HG03139 (cell line): ENCODE results near the gene CTSH.
"Not testable (repeated sequence)": the region's sequence is repeated elsewhere in the genome, so short reads cannot be mapped to it uniquely, and the experiment has no call there.

Experiments
- ATAC-seq: cut with Tn5 transposase; IDR thresholded peaks from one replicate; pipeline ENCODE4 v1.9.1; 2021; ENCODE audit not compliant: unreplicated experiment

The CTSH gene

DNA sequence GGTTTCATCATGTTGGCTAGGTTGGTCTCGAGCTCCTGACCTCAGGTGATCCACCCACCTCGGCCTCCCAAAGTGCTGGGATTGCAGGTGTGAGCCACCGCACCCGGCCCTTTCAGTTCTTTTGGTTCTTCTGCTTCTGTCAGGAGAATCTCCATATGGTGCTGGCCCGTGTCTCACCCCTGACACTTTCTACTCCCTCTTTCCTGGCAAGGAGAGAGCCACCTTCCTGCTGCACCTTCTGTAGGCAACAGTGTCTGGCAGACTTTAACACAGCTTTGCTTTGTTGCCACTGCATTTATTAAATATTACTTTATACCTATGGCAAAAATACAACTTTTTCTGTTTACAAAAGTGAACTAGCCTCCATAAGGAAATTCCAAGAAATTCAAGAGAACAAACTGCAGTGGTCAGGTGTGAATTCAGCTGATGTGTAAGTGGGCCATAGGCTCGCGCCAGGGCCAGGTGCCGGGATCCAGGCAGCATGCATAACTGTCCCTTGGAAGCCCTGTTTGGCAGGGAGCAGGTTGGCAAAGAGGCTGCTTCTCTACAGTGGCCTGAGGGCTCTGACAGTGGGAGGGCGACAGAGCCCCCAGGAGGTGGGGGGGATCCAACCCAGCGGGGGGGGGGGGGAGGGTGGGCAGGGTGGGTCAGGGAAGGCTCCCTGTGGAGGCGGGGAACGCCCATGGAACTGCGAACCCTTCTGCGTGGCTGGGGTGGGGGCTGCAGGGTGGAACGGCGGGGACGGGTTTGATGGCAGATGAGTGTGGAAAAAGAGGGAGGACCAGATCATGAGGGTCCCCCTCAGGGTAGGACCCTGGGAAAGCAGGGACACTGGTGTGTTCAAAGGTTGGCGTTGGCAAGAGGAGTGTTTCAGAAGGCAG is 21.1 kb downstream of the CTSH start:
- no peak for ATAC-seq

- no peak for ATAC-seq
Measured at GRCh38 chr15:78923015-78923414, 21.8 kb downstream of the CTSH start.

DNA sequence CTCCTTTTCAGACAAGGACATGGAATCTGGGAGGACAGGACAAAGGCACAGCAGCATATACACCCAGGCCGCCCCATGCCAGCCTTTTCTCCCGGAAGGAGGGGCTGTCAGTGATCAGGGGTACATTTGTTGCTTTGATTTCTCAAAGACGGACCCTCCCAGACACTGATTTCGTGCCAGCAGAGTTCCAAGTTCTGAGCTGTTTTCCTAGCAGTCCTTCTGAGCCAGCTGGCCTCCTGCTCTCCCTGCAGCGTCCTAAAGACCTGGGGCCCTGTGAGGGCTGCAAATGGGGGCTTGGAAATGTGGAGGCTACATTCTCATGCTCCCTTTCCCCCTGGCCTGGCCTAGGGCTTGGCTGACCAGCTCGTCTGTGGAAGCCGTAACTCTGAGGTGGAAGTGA is 22.3 kb downstream of the CTSH start:
- ATAC-seq: no peak

- no peak for ATAC-seq
Measured at GRCh38 chr15:78921940-78922339, 22.9 kb downstream of the CTSH start.

GRCh38 chr15:78921517-78921916 is 23.3 kb downstream of the CTSH start:
- no peak for ATAC-seq

DNA sequence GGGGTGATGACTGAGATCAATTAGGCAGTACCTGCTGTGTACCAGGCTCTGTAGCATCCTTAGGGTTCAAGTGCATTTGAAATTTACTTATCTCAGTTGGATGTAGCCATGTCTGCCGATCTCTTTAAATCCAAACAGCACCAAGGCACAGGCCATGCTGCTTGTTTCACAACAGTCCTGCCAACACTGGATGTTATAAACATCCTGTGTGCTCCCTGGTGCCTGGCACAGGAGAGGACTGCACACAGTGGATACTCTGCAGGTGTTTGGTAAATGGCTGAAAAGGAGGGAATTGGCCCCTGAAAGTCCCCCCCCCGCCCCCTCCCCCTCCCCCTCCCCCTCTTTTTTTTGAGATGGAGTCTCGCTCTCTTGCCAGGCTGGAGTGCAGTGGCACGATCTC is 27.0 kb downstream of the CTSH start:
- ATAC-seq: no peak

DNA sequence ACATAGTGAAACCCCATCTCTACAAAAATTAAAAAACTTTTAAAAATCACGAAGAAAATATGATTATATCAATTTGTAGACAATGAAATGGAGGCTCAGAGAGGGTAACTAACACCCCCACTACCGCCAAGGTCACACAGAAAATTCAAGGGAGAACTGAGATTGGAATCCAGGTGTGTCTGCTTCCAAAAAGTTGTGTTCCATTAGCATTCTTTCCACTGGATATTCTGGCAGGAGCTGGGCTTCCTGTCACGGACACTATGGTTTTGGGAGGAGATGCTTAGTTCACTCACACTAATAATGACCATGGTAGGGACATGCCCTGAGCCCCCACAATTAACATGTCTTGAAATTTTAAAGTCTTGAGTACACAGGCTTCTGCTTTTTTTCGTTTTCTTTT is 28.8 kb downstream of the CTSH start:
- ATAC-seq: no peak

GRCh38 chr15:78915341-78916087 is 29.3 kb downstream of the CTSH start:
- ATAC-seq: no peak

DNA sequence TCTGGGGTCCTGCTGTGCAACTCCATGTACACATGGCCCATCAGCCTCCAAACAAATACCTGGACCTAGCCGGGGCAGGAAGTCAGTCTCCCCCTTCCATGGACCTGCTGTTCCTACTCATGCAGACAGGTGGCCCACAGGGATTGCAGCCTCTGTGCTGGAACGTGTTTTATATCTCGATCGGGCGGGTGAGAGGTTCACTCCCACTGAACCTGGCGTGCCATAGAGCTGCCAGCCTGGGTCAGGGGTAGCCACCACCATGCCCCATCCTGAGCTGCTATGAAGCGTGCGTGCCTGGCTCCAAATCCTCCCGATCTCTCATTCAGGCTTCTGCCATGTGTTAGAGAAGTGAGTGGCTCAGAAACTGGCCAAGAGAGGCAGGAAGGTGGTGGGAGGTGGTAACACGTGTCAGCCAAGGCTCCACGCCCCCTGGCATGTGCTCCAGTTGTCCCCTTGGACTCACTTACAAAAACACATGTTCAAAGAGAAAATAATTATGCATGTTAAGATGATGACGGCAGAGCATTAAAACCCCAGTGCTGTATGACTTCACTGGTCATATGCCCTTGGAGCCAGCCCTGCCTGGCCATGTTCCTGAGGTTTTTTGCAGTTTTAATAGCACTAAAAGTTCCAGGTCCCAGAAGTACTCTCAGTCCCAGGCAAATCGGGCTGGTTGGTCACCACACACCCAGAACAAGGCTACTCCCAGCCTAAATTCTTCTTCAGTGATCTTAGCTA is 30.6 kb downstream of the CTSH start:
- ATAC-seq: no peak

DNA sequence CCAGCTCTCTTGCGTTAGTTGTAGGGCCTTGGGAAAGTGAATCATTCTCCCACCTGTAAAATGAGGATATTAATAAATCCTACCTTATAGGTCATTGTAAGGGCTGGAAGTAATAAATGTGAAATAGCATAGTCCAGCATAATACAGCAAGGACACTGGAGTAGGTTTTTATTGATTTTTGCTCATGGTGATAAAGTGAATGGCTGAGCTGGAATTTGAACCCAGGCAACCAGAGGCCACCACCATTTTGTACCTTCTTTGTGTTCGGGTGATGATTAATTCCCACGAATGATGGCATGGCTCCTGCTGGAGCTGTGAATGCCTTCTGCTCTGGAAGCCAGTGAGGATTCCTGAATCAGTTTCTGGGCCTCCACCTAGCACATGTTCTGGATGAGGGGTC is 31.8 kb downstream of the CTSH start:
- ATAC-seq: no peak

- ATAC-seq: no peak
Measured at GRCh38 chr15:78912316-78912715, 32.5 kb downstream of the CTSH start.

- ATAC-seq: no peak
Measured at GRCh38 chr15:78910271-78910670, 34.6 kb downstream of the CTSH start.

DNA sequence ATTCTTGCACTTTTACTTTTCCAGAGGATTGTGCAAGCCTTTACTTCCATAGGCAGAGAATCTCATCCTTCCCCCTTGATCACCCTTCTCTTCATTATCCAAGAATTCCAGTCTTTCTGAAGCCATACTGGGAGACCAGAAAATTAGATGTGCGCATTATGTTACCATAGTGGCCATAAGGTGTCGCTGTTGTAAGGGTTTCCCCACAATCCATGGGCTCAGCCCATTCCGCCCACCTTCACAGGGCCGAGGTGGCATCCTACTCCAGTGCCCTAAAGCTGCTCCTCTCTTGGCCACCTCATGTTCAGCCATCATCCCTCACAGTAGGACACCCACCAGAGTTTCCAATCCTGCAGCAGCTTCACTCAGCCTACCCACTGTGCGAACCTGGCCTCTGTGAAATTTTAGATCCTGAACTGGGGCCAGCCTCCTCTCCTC is 35.0 kb downstream of the CTSH start:
- no peak for ATAC-seq

DNA sequence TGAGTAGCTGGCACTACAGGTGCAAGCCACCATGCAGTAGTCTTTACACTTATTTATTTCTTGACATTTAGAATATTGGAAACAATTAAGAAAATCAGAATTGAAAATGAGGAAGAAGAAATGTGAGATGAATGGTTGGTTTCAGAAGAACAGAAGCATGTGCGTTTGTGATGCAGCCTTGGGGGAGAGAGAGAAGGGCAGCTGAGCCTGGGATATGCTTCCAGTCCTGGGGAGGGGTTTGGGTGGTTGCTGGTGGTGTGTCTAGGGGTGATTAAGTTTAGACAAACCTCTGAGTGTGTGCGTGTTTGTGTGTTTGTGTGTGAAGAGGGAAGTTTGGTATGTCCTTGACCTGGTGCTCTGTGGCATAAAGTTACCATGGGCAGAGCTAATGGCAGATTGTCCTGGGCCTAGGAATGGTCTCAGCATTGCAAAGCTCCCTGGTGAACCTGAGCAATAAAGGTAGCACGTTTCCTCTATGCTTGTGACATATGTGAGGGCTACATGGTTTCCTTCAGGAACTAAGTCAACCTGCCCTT is 35.6 kb downstream of the CTSH start:
- no peak for ATAC-seq

GRCh38 chr15:78907577-78907976 is 37.3 kb downstream of the CTSH start:
- ATAC-seq: no peak

DNA sequence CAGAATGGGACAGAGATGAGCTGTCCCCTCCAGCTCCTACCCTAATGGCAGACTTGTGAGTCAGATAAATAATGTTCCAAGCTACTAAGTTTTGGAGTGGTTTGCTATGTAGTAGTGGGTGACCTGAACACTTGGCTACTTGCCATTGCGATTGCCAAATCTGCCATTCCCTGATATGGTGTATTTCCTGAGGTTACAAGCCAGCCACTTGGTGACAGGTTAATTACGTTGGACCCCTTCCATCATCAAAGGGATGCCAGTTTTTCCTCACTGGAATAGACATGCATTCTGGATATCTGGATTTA is 38.6 kb downstream of the CTSH start:
- no peak for ATAC-seq

DNA sequence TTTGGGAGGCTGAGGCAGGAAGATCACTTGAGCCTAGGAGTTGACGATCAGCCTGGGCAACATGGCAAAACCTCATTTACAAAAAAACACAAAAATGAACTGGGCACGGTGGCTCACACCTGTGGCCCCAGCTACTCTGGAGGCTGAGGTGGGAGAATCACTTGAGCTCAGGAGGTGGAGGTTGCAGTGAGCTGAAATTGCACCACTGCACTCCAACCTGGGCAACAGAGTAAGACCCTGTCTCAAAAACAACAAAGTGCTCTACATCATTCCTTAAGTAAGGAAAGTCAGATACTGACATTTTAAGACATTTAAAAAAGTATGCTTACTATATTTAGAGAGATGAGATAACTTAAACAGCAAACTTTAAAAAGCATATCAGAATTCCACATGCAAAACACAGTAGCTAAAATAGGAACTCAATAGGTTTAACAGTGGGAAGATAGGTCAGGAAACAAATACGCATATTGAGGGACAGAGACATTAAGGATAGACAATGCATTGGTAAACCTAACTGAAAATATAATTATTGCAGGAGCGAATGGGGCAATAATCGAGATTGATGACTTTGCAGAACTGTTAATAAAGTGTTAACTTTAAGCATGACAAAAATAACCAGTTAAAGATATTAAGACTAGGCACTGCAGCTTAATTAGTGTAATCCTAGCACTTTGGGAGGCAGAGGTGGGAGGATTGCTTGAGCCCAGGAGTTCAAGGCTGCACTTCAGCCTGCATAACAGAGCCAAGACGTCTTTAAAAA is 40.1 kb downstream of the CTSH start:
- ATAC-seq: no peak

- not testable (repeated sequence) for ATAC-seq
Measured at GRCh38 chr15:78902281-78903032, 42.4 kb downstream of the CTSH start.

- ATAC-seq: not testable (repeated sequence)
Measured at GRCh38 chr15:78900819-78901533, 43.9 kb downstream of the CTSH start.
